ENCODE data around the gene GDF9. TPM values are rescaled to one million over a fixed set of nuclear protein-coding genes. Genes with fewer than 3 reads are reported as not detected.

The GDF9 gene
- total and polyA plus RNA-seq, 2 experiments from 2014 or later, result 0.11 to 0.14 TPM

GRCh38 chr5:132838516-132839282, 27.6 kb downstream of the GDF9 start:
- Mint-ChIP-seq H3K9me3 (no peaks in the 10 kb centered on the region), H3K36me3 (ENCODE audit: low read depth) (no peaks in the 10 kb centered on the region), H3K27me3 (ENCODE audit: insufficient read depth, low read depth, poor library complexity) (peaks cover 2% of the 10 kb centered on the region), H3K4me1 (no peaks in the 10 kb centered on the region), H3K27ac (no peak overlapping the region), H3K4me3 (no peak overlapping the region)
- no peak for ATAC-seq
- Histone ChIP-seq H2AFZ (no peak overlapping the region), H3K27me3 (ENCODE audit: insufficient read depth) (no peaks in the 10 kb centered on the region), H3K9me2 (ENCODE audit: insufficient read depth) (no peaks in the 10 kb centered on the region), H3K79me2 (replicated peaks; ENCODE audit: insufficient read depth) (no peaks in the 10 kb centered on the region), H3K27ac (ENCODE audit: low read depth) (no peak overlapping the region), H3K36me3 (ENCODE audit: insufficient read depth) (no peaks in the 10 kb centered on the region), H3K4me3 (no peak overlapping the region), H4K20me1 (replicated peaks; ENCODE audit: insufficient read depth) (no peaks in the 10 kb centered on the region), H3K4me2 (no peak overlapping the region), H3K4me1 (ENCODE audit: insufficient read depth) (no peaks in the 10 kb centered on the region), H3F3A (replicated peaks; ENCODE audit: low read depth) (no peaks in the 10 kb centered on the region)
- DNase-seq (ENCODE audit: low spot score), result no peak
- TF ChIP-seq EZH2 (IDR thresholded peaks at IDR 0.05; ENCODE audit: low read depth, unreplicated experiment) (no peak), STAT1 (IDR thresholded peaks at IDR 0.05; ENCODE audit: unreplicated experiment) (no peak), POLR2AphosphoS5 (IDR thresholded peaks at IDR 0.05; ENCODE audit: low read depth) (no peak), ETS1 (IDR thresholded peaks at IDR 0.05) (no peak), REST (IDR thresholded peaks at IDR 0.05; ENCODE audit: unreplicated experiment) (no peak), ZNF462 (CRISPR knock-in tag; IDR thresholded peaks at IDR 0.05) (no peak), CREB1 (CRISPR knock-in tag; IDR thresholded peaks at IDR 0.05; ENCODE audit: low read depth) (no peak), ZNF114 (CRISPR knock-in tag; IDR thresholded peaks at IDR 0.05) (no peak), EZH2phosphoT487 (IDR thresholded peaks at IDR 0.05; ENCODE audit: unreplicated experiment) (no peak), CTCF (conservative IDR thresholded peaks at IDR 0.05; ENCODE audit: low read depth in 2 of 2) (no peak)
